ENCODE measurements around the gene EML1. TPM values are rescaled to one million over a fixed set of nuclear protein-coding genes. Genes with fewer than 3 reads are reported as not detected.
"Not testable (repeated sequence)": the region's sequence is repeated elsewhere in the genome, so short reads cannot be mapped to it uniquely, and the experiment has no call there.

EML1 gene
- total RNA-seq, 1 experiment from 2014 or later: 11.1 TPM

DNA sequence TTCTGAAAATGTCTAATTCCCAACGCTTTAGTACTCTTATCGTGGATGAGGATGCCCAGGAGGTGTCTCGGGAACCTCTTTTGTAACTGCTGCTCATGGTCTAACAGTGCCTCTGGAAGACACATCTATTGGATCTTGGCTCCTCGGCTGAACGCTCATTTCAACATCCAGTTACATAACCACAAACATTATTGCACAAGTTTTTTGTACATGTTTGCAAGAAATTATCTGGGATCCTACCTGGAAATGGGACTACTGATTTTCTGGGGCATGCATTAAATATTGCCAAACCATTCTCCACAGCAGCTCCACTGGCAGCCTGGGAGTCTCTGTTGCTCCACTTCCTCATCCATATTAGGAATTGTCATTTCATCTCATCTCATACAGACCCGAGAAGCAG, 154.5 kb downstream of the EML1 start:
- in situ Hi-C loops (cut with HindIII; ENCODE audit: low pct_unique_long_range_greater_than_20kb, low sequenced_read_pairs): no loop called here
- DNase-seq (ENCODE audit: low read depth, low spot score): no peak

- in situ Hi-C loops (cut with HindIII; ENCODE audit: low pct_unique_long_range_greater_than_20kb, low sequenced_read_pairs): not testable (repeated sequence)
- DNase-seq (ENCODE audit: low read depth, low spot score): peak; percentile 92
These were observed 156.0 kb downstream of the EML1 start for GRCh38 chr14:99949011-99949732.

DNA sequence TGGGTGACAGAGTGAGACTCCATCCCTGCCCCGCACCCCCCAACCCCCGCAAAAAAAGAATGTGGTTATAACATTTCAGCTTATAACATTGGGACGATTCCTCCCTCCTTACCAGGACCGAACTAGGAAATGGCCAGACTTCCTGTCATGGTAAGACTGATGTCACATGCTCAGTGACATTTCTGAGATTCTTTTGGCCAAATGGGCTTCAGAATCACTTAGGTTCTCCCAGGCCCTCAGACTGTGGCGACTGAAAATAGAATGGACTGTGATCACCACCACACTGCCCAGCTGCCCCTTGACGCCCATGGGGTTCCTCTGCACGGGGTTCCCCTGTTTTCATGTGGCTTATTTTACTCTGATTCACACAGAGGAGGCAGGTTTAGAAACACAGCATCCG, 157.0 kb downstream of the EML1 start:
- in situ Hi-C loops (cut with HindIII; ENCODE audit: low pct_unique_long_range_greater_than_20kb, low sequenced_read_pairs): no loop called here
- no peak for DNase-seq (ENCODE audit: low read depth, low spot score)

DNA sequence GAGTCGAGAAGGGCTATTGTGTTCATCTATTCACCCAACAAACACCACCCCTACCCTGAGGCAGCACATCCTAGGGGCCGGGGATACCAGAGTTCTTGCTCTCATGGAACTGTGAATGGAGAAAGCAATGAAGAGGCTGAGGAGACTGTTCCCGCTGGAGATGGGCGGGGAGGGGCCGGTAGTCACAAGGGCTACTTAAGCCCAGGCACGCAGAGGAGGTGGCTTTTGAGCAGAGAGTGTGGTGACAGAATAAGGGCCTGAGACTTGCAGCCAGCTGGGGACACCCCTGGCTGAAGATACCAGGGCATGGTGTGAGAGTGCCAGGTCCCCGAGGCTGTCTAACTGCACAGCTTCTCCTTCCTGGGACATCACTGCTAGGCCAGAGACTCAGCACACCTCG, 157.9 kb downstream of the EML1 start:
- in situ Hi-C loops (cut with HindIII; ENCODE audit: low pct_unique_long_range_greater_than_20kb, low sequenced_read_pairs): no loop called here
- no peak for DNase-seq (ENCODE audit: low read depth, low spot score)

GRCh38 chr14:99952039-99952438, 158.8 kb downstream of the EML1 start:
- DNase-seq (ENCODE audit: low read depth, low spot score): no peak
- in situ Hi-C loops (cut with HindIII; ENCODE audit: low pct_unique_long_range_greater_than_20kb, low sequenced_read_pairs): no loop called here

- no peak for DNase-seq (ENCODE audit: low read depth, low spot score)
- in situ Hi-C loops (cut with HindIII; ENCODE audit: low pct_unique_long_range_greater_than_20kb, low sequenced_read_pairs): no loop called here
These were observed 159.2 kb downstream of the EML1 start for GRCh38 chr14:99952453-99952852.

- no peak for DNase-seq (ENCODE audit: low read depth, low spot score)
- in situ Hi-C loops (cut with HindIII; ENCODE audit: low pct_unique_long_range_greater_than_20kb, low sequenced_read_pairs): no loop called here
These were observed 162.7 kb downstream of the EML1 start for GRCh38 chr14:99955826-99956455.

DNA sequence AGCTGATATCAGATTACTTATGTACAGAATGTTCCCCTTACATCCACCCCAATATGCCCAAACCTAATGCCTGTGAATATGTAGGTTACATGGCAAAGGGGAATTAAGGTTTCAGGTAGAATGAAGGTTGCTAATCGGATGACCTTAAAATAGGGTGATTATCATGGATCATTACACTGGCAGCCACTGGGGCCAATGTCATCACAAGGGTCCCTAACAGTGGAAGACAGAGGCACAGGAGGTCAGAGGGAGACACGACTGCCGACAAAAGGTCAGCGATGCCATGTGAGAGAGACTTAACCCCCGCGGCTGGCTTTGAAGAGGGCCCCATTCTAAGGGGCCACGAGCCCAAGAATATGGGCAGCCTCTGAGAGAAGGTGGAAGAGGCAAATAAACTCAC, 165.2 kb downstream of the EML1 start:
- in situ Hi-C loops (cut with HindIII; ENCODE audit: low pct_unique_long_range_greater_than_20kb, low sequenced_read_pairs): no loop called here
- DNase-seq (ENCODE audit: low read depth, low spot score): no peak

- in situ Hi-C loops (cut with HindIII; ENCODE audit: low pct_unique_long_range_greater_than_20kb, low sequenced_read_pairs): no loop called here
- no peak for DNase-seq (ENCODE audit: low read depth, low spot score)
These were observed 168.8 kb downstream of the EML1 start for GRCh38 chr14:99961826-99962518.

DNA sequence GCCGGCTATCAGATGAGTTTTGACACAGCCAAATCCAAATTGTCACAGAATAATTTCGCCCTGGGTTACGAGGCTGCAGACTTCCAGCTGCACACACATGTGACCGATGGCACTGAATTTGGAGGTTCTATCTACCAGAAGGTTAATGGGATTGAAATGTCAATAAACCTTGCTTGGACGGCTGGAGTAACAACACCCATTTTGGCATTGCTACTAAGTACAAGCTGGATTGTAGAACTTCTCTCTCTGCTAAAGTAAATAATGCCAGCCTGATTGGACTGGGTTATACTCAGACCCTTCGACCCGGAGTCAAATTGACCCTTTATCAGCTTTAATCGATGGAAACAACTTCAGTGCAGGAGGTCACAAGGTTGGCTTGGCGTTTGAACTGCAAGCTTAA, 171.8 kb downstream of the EML1 start:
- no peak for DNase-seq (ENCODE audit: low read depth, low spot score)
- in situ Hi-C loops (cut with HindIII; ENCODE audit: low pct_unique_long_range_greater_than_20kb, low sequenced_read_pairs): no loop called here

DNA sequence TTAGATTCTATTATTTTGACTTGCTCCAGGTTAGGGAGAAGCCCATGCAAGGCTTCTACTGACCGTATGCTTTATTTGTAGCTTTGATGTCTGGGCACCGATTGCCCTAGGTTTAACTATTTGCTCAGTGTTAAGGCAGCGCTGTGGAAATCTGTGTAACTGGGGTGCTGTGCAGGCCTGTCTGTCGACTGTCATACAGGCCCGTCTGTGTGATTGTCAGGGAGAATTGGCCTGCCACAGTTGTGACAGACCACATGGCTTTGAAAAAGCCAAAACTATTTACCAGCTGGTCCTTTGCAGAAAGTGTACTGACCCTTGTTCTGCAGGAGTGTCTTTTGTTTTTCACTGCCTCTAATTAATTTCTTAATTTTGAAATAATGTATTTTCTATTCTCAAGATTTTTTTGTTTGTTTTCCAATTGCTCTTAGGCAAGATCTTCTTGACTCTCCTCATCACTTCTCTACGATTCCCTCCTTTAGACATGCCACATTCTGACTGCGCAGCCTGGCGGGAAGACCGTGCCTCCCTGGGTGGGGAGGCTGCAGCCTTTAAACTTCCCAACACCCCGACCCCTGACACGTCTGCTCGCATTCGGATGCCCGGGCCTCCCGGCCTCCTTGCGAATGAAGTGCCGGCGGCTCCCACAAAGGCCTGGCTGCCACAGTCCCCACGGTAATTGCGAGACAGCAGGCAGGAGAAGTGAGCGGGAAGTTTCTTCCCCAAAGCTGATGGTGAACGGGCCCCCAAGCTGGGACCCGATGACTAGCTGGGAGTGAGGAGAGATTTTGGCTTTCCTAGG, 173.0 kb downstream of the EML1 start:
- in situ Hi-C loops (cut with HindIII; ENCODE audit: low pct_unique_long_range_greater_than_20kb, low sequenced_read_pairs): no loop called here
- no peak for DNase-seq (ENCODE audit: low read depth, low spot score)

DNA sequence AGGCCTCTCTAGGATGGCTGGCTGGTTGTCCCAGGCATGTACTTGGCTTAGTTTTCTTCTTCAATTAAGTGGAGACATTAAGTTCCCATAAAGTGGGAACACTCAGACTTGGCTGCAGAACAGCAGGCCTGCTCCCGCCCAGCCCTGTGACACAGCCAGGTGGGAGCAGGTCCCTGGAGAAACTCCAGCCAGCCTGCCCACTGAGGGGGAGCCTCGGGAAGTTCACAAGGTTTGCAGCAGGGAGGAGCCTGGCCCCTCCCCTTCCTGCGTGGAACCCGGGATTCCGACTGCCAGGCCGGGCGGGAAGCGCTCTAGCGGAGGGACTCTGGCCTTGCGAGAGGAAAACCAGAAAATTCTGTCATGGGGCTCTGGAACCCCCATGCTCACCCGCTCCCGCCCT, 173.7 kb downstream of the EML1 start:
- no peak for DNase-seq (ENCODE audit: low read depth, low spot score)
- in situ Hi-C loops (cut with HindIII; ENCODE audit: low pct_unique_long_range_greater_than_20kb, low sequenced_read_pairs): no loop called here

- in situ Hi-C loops (cut with HindIII; ENCODE audit: low pct_unique_long_range_greater_than_20kb, low sequenced_read_pairs): no loop called here
- DNase-seq (ENCODE audit: low read depth, low spot score): no peak
These were observed 175.1 kb downstream of the EML1 start for GRCh38 chr14:99968191-99968920.

- in situ Hi-C loops (cut with HindIII; ENCODE audit: low pct_unique_long_range_greater_than_20kb, low sequenced_read_pairs): no loop called here
- DNase-seq (ENCODE audit: low read depth, low spot score): no peak
These were observed 175.7 kb downstream of the EML1 start for GRCh38 chr14:99968941-99969340.

- DNase-seq (ENCODE audit: low read depth, low spot score): no peak
- in situ Hi-C loops (cut with HindIII; ENCODE audit: low pct_unique_long_range_greater_than_20kb, low sequenced_read_pairs): no loop called here
These were observed 176.6 kb downstream of the EML1 start for GRCh38 chr14:99969673-99970322.

GRCh38 chr14:99971087-99971940, 178.1 kb downstream of the EML1 start:
- in situ Hi-C loops (cut with HindIII; ENCODE audit: low pct_unique_long_range_greater_than_20kb, low sequenced_read_pairs): no loop called here
- peak; percentile 83 for DNase-seq (ENCODE audit: low read depth, low spot score)

All from SK-MEL-5 (cell line).